Effector CD8-positive, alpha-beta T cell (primary cell): ENCODE data around the gene LNX2.

Experiments used
- DNase-seq: peaks from one replicate; lab custom pipeline; 2025; lab: John Stamatoyannopoulos, UW

The LNX2 gene

GRCh38 chr13:27504868-27505194 is 115.5 kb downstream of the LNX2 start:
- DNase-seq: no peak

GRCh38 chr13:27504128-27504867 is 116.0 kb downstream of the LNX2 start:
- no peak for DNase-seq

- DNase-seq: no peak
These were observed 119.4 kb downstream of the LNX2 start for GRCh38 chr13:27500806-27501534.

GRCh38 chr13:27497563-27498230 is 122.6 kb downstream of the LNX2 start:
- no peak for DNase-seq

GRCh38 chr13:27496536-27497273 is 123.6 kb downstream of the LNX2 start:
- DNase-seq: no peak

- no peak for DNase-seq
These were observed 124.3 kb downstream of the LNX2 start for GRCh38 chr13:27496006-27496405.
